Globus pallidus (tissue), 1 donor: Measurements from ENCODE around the gene VSIG4.
"Not testable (repeated sequence)": the region's sequence is repeated elsewhere in the genome, so short reads cannot be mapped to it uniquely, and the experiment has no call there.

Experiments used
- DNase-seq: peaks from one replicate; pipeline ENCODE4 v3.0.0-alpha.2; 2015; ENCODE audit warnings: low spot score

The VSIG4 gene

GRCh38 chrX:66007851-66008250 is 32.0 kb downstream of the VSIG4 start:
- no peak for DNase-seq

GRCh38 chrX:66005830-66006449 is 33.9 kb downstream of the VSIG4 start:
- no peak for DNase-seq

- DNase-seq, result peak; percentile 18
Measured at GRCh38 chrX:66004928-66005829, 34.7 kb downstream of the VSIG4 start.

- no peak for DNase-seq
Measured at GRCh38 chrX:66002824-66003680, 36.8 kb downstream of the VSIG4 start.

- no peak for DNase-seq
Measured at GRCh38 chrX:66001596-66001995, 38.3 kb downstream of the VSIG4 start.

- DNase-seq, result no peak
Measured at GRCh38 chrX:66000628-66001272, 39.1 kb downstream of the VSIG4 start.

- DNase-seq, result no peak
Measured at GRCh38 chrX:66000178-66000577, 39.7 kb downstream of the VSIG4 start.

GRCh38 chrX:65999563-66000148 is 40.2 kb downstream of the VSIG4 start:
- DNase-seq, result no peak

- no peak for DNase-seq
Measured at GRCh38 chrX:65999029-65999562, 40.8 kb downstream of the VSIG4 start.

GRCh38 chrX:65997978-65998717 is 41.7 kb downstream of the VSIG4 start:
- no peak for DNase-seq

GRCh38 chrX:65994519-65995506 is 45.1 kb downstream of the VSIG4 start:
- DNase-seq, result no peak

GRCh38 chrX:65993915-65994460 is 45.9 kb downstream of the VSIG4 start:
- DNase-seq, result no peak

GRCh38 chrX:65993332-65993731 is 46.5 kb downstream of the VSIG4 start:
- DNase-seq, result no peak

- DNase-seq, result no peak
Measured at GRCh38 chrX:65990702-65991101, 49.2 kb downstream of the VSIG4 start.

GRCh38 chrX:65987811-65988210 is 52.1 kb downstream of the VSIG4 start:
- DNase-seq, result no peak

- DNase-seq, result peak; percentile 35
Measured at GRCh38 chrX:65985922-65986588, 53.8 kb downstream of the VSIG4 start.

GRCh38 chrX:65985211-65985610 is 54.7 kb downstream of the VSIG4 start:
- DNase-seq, result no peak

- not testable (repeated sequence) for DNase-seq
Measured at GRCh38 chrX:65977161-65977560, 62.7 kb downstream of the VSIG4 start.
